NCI-H748 treated with DMSO at 0.1 percent for 48 hours (cell line): ENCODE measurements around the gene UBE2K.
"Not testable (repeated sequence)": the region's sequence is repeated elsewhere in the genome, so short reads cannot be mapped to it uniquely, and the experiment has no call there.

Experiments used
- DNase-seq: peaks from one replicate; lab custom pipeline; 2025; lab: John Stamatoyannopoulos, UW

The UBE2K gene

DNA sequence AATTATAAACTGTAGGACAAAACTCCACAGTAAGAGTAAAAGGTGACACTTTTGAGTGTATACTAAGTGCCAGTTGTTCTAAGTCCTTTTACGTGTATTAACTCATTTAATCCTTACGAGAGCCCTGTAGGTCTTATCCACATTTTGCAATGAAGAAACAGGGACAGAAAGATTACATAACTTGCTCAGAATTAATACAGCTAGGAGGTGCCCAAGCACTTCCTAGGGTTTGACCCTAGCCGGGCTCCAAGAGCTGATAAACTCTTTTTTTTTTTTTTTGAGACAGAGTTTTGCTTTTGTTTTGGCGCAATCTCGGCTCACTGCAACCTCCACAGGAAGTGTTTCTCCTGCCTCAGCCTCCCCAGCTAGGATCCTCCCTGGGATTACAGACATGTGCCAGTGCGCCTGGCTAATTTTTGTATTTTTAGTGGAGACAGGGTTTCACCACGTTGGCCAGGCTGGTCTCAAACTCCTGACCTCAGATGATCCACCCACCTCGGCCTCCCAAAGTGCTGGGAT lies 110.4 kb downstream of the UBE2K start:
- no peak for DNase-seq

DNA sequence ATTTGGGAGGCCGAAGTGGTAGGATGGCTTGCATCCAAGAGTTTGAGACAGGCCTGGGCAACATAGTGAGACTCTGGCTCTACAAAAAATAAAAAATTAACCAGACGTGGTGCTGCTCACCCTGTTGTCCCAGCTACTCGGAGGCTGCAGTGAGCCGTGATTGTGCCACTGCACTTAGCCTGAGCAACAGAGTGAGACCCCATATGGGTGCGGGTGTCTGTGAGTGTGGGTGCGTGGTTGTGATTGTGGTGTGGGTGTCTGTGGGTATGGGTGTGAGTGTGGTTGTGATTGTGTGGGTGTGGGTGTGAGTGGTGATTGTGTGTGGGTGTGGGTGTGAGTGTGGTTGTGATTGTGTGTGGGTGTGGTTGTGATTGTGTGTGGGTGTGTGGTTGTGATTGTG lies 114.6 kb downstream of the UBE2K start:
- DNase-seq, result no peak

GRCh38 chr4:39813033-39813432 lies 115.1 kb downstream of the UBE2K start:
- not testable (repeated sequence) for DNase-seq

DNA sequence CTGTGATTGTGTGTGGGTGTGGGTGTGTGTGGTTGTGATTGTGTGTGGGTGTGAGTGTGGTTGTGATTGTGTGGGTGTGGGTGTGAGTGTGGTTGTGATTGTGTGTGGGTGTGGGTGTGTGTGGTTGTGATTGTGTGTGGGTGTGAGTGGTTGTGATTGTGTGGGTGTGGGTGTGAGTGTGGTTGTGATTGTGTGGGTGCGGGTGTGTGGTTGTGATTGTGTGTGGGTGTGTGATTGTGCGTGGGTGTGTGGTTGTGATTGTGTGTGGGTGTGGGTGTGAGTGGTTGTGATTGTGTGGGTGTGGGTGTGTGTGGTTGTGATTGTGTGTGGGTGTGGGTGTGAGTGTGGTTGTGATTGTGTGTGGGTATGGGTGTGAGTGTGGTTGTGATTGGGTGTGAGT lies 115.8 kb downstream of the UBE2K start:
- not testable (repeated sequence) for DNase-seq

- DNase-seq, result no peak
These were observed 116.7 kb downstream of the UBE2K start for GRCh38 chr4:39814403-39815185.

GRCh38 chr4:39818646-39819045 lies 120.7 kb downstream of the UBE2K start:
- no peak for DNase-seq

DNA sequence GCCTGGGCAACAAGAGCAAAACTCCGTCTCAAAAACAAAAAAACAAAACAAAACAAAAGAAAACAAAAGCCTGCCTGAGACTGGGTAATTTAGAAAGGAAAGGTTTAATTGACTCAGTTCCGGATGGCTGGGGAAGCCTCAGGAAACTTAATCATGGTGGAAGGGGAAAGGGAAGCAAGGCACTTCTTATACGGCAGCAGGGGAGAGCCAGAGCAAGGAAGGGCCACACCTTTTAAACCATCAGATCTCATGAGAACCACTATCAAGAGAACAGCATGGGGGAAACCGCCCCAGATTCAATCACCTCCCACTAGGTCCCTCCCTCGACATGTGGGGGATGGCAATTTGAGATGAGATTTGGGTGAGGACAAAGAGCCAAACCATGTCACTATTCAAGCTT lies 122.2 kb downstream of the UBE2K start:
- no peak for DNase-seq

DNA sequence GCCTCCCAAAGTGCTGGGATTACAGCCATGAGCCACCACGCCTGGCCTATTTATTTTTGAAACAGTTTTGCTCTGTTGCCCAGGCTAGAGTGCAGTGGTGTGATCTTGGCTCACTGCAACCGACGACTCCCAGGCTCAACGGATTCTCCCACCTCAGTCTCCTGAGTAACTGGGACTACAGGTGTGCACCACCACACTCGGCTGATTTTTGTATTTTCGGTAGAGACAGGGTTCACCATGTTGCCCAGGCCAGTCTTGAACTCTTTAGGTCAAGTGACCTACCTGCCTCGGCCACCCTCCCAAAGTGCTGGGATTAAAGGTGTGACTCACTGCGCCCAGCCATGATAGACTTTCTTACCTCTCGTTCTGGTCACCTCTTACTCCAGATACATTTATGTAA lies 124.0 kb downstream of the UBE2K start:
- no peak for DNase-seq

- no peak for DNase-seq
These were observed 124.7 kb downstream of the UBE2K start for GRCh38 chr4:39822662-39823061.

DNA sequence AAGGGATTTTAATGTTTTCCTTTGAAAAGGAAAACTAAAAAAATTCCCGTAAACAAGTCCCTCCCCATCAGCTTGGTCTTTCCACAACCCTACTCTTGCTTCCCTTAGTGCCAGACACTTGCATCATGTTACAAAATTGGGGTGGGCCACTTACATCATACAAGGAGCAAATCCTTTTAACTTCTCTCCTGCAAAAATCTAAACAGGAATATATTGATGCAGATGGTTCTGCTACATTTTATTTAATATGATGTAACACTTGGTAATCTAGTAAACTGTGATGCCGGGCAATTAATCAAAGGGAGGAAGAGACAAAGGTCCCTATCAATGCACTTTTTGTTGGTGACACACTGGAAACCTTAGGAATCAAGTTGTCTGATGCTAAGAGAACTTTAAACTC lies 125.3 kb downstream of the UBE2K start:
- DNase-seq, result no peak

GRCh38 chr4:39825090-39825489 lies 127.2 kb downstream of the UBE2K start:
- no peak for DNase-seq

- no peak for DNase-seq
These were observed 127.8 kb downstream of the UBE2K start for GRCh38 chr4:39825741-39826231.
